Tibial nerve (tissue), 3 donors: Measurements from ENCODE around the gene RIMS3.

Source experiments
- CTCF ChIP-seq, 5 experiments: fragments of 200-600 bp in 3 of 5; fragments of 450-650 bp in 2 of 5; sonication (generic) in 3 of 5; IDR thresholded peaks; one replicate each; pipeline ENCODE4 v1.5.1; 2016 to 2019; ENCODE audit warnings: antibody characterized with exemption in 5 of 5, mild to moderate bottlenecking in 3 of 5, moderate library complexity in 2 of 5
- POLR2A ChIP-seq, 2 donors: fragments of 450-650 bp; IDR thresholded peaks; one replicate each; pipeline ENCODE4 v1.6.1; 2017; ENCODE audit warnings: antibody characterized with exemption in 2 of 2, mild to moderate bottlenecking in 2 of 2, moderate library complexity in 2 of 2

- TF ChIP-seq CTCF (IDR thresholded peaks at IDR 0.05) (no peak), POLR2A (IDR thresholded peaks at IDR 0.05) (no peak)
Observed at GRCh38 chr1:40679165-40679953, 13.9 kb upstream of the RIMS3 start.
